ENCODE measurements around the gene KCNMA1. TPM values are rescaled to one million over a fixed set of nuclear protein-coding genes. Genes with fewer than 3 reads are reported as not detected.

KCNMA1 gene
- total RNA-seq, 1 experiment from 2014 or later, result 31.3 TPM

DNA sequence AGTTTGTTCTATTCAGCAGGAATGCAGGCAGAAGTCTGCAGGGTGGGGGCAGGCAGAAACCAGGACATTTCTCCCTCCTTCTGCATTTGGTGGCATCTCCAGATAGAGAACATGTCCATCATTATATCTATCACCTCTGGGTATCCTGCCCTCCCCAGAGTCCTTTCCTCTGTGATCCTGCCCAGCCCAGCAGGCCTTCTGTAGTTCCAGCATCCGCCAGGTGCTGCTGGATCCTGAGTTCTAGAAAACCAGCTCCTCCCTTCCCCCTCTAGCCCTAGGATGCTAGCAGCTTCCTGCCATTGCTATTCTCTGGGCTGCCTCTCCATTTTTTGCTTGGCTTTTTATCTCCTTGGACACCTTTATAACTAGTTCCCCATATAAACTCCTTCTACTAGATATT lies 180.3 kb downstream of the KCNMA1 start:
- Histone ChIP-seq H3K9me3 (ENCODE audit: low read length) (no peaks in the 10 kb centered on the region), H2AFZ (ENCODE audit: low read length) (no peak overlapping the region), H3K4me1 (ENCODE audit: low read length) (peaks cover 15% of the 10 kb centered on the region), H3K4me3 (ENCODE audit: low read length) (no peak overlapping the region), H3K36me3 (ENCODE audit: insufficient read depth, low read length) (no peaks in the 10 kb centered on the region), H3K27ac (ENCODE audit: low read length) (no peak overlapping the region), H3K4me2 (ENCODE audit: low read depth, low read length, poor library complexity, severe bottlenecking) (no peak overlapping the region), H3K79me2 (ENCODE audit: low read length) (no peaks in the 10 kb centered on the region), H3K9ac (ENCODE audit: low read length) (no peak overlapping the region), H4K20me1 (ENCODE audit: insufficient read depth, low read depth, low read length) (peaks cover 17% of the 10 kb centered on the region), H3K9me2 (replicated peaks; ENCODE audit: insufficient read depth, low read length) (no peaks in the 10 kb centered on the region), H3K27me3 (ENCODE audit: low read length) (no peaks in the 10 kb centered on the region)
- DNase-seq, result no peak

DNA sequence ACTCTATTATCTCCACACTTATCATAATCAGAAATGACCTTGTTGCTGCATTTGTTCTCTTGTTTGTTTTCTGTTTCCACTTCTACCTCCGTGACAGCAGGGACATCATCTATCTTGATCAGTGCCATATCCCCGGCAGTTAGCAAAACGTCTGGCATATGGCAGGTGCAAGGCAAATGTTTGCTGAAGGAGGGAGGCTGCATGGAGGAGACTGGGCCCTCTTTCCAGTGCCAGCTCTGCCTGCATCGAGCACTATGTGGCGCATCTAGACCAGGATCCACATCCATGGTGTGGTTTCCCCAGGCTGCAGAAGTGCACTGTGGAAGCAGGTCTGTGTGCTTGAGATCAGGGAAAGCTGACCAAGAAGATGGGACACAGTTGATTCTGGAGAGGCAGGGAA lies 181.2 kb downstream of the KCNMA1 start:
- Histone ChIP-seq H4K20me1 (ENCODE audit: insufficient read depth, low read depth, low read length) (peaks cover 15% of the 10 kb centered on the region; the same call in 1 of the 2 replicates), H3K9me3 (ENCODE audit: low read length) (no peaks in the 10 kb centered on the region), H3K4me1 (ENCODE audit: low read length) (peaks cover 9% of the 10 kb centered on the region), H3K4me3 (ENCODE audit: low read length) (no peak overlapping the region), H3K27me3 (ENCODE audit: low read length) (no peaks in the 10 kb centered on the region), H3K27ac (ENCODE audit: low read length) (no peak overlapping the region), H3K36me3 (ENCODE audit: insufficient read depth, low read length) (no peaks in the 10 kb centered on the region), H2AFZ (ENCODE audit: low read length) (no peak overlapping the region), H3K79me2 (ENCODE audit: low read length) (no peaks in the 10 kb centered on the region), H3K9ac (ENCODE audit: low read length) (no peak overlapping the region), H3K4me2 (ENCODE audit: low read depth, low read length, poor library complexity, severe bottlenecking) (no peak overlapping the region), H3K9me2 (replicated peaks; ENCODE audit: insufficient read depth, low read length) (no peaks in the 10 kb centered on the region)
- DNase-seq, result peak; percentile 57

DNA sequence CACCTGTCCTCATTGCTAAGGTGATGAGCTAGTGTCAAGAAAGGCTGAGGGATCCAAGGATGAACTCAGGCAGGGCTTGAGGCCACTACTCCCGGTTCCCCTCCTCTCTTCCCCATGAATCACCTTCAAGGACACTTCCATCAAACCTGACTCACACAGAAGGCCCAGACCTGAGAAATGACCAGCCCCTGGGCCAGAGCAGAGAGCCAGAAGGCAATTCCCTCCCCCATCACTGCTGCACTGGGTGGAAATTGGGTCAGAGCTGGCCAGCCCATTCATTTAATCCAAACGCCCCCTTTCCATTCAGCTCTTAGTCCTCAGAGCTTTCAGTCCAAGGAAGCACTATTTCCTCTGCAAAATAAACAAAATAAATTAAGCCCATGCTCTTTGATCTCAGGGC lies 182.0 kb downstream of the KCNMA1 start:
- Histone ChIP-seq H3K9me2 (replicated peaks; ENCODE audit: insufficient read depth, low read length) (no peaks in the 10 kb centered on the region), H3K4me1 (ENCODE audit: low read length) (peaks cover 6% of the 10 kb centered on the region), H3K4me3 (ENCODE audit: low read length) (no peak overlapping the region), H3K27ac (ENCODE audit: low read length) (no peak overlapping the region), H3K9me3 (ENCODE audit: low read length) (no peaks in the 10 kb centered on the region), H3K9ac (ENCODE audit: low read length) (no peak overlapping the region), H3K79me2 (ENCODE audit: low read length) (no peaks in the 10 kb centered on the region), H2AFZ (ENCODE audit: low read length) (no peak overlapping the region), H4K20me1 (ENCODE audit: insufficient read depth, low read depth, low read length) (peaks cover 17% of the 10 kb centered on the region; the same call in 1 of the 2 replicates), H3K4me2 (ENCODE audit: low read depth, low read length, poor library complexity, severe bottlenecking) (no peak overlapping the region), H3K36me3 (ENCODE audit: insufficient read depth, low read length) (no peaks in the 10 kb centered on the region), H3K27me3 (ENCODE audit: low read length) (no peaks in the 10 kb centered on the region)
- DNase-seq, result no peak

DNA sequence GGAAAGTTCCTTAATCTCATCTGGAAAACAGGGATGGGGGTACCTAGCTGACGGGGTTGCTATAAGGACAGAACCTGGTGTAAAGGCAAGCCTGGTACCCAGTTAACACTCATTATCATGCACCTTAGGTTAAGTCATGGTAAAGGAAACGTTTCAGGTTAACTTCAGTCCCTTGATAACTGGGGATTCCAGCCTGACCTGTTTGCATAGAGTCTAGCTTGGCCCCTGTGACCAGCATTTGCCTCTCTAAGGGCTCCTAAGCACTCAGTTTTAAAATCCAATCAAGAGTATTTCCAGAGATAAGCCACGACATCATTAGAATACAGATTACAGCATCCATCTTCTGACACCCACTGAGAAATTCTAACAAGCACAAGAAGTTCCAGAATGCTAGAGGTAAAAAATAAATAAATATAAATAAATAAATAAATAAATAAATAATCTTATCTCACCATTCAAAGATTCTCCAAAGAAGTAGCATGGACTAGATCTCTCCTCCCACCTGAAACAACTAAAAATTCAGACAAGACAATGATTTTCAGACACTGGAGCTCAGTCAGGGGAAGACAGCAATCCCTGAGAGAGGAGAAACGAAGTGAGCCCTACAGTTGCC lies 184.6 kb downstream of the KCNMA1 start:
- Histone ChIP-seq H2AFZ (ENCODE audit: low read length) (no peak overlapping the region), H3K9me2 (replicated peaks; ENCODE audit: insufficient read depth, low read length) (no peaks in the 10 kb centered on the region), H3K9ac (ENCODE audit: low read length) (no peak overlapping the region), H3K79me2 (ENCODE audit: low read length) (no peaks in the 10 kb centered on the region), H4K20me1 (ENCODE audit: insufficient read depth, low read depth, low read length) (peaks cover 19% of the 10 kb centered on the region; the same call in 1 of the 2 replicates), H3K27ac (ENCODE audit: low read length) (no peak overlapping the region), H3K4me3 (ENCODE audit: low read length) (no peak overlapping the region), H3K9me3 (ENCODE audit: low read length) (no peaks in the 10 kb centered on the region), H3K4me1 (ENCODE audit: low read length) (peaks cover under 1% of the 10 kb centered on the region), H3K36me3 (ENCODE audit: insufficient read depth, low read length) (no peaks in the 10 kb centered on the region), H3K4me2 (ENCODE audit: low read depth, low read length, poor library complexity, severe bottlenecking) (no peak overlapping the region), H3K27me3 (ENCODE audit: low read length) (no peaks in the 10 kb centered on the region)
- no peak for DNase-seq

DNA sequence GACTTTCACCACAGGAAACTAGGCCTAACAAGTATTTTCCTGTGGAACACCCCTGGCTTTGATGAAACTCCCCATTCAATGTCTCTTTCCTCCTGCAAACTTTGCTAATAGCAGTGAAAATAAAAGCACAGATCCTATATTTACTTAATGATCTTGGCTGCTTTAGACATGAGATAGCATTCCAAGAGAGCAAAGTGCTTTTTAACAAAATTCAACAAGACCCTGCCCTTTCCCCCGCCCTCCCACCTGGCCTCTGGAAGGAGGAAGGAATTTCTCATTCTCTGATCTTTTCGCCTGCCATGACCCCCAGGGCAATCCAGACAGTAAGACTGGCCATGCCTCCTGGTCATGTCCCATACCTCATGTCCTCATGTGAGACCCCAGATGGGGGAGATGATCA lies 185.7 kb downstream of the KCNMA1 start:
- peaks cover 5% of the 10 kb centered on the region for H3K4me1 ChIP-seq (ENCODE audit: low read length)
- no peak overlapping the region for H3K4me2 ChIP-seq (ENCODE audit: low read depth, low read length, poor library complexity, severe bottlenecking)
- DNase-seq, result no peak
- H3K27me3 ChIP-seq (ENCODE audit: low read length), result no peaks in the 10 kb centered on the region
- H3K36me3 ChIP-seq (ENCODE audit: insufficient read depth, low read length), result no peaks in the 10 kb centered on the region
- no peak overlapping the region for H2AFZ ChIP-seq (ENCODE audit: low read length)
- H3K79me2 ChIP-seq (ENCODE audit: low read length), result no peaks in the 10 kb centered on the region
- H3K4me3 ChIP-seq (ENCODE audit: low read length), result no peak overlapping the region
- no peaks in the 10 kb centered on the region for H3K9me3 ChIP-seq (ENCODE audit: low read length)
- no peak overlapping the region for H3K9ac ChIP-seq (ENCODE audit: low read length)
- H3K9me2 ChIP-seq (replicated peaks; ENCODE audit: insufficient read depth, low read length), result no peaks in the 10 kb centered on the region
- H3K27ac ChIP-seq (ENCODE audit: low read length), result no peak overlapping the region
- peaks cover 17% of the 10 kb centered on the region; the same call in 1 of the 2 replicates for H4K20me1 ChIP-seq (ENCODE audit: insufficient read depth, low read depth, low read length)

DNA sequence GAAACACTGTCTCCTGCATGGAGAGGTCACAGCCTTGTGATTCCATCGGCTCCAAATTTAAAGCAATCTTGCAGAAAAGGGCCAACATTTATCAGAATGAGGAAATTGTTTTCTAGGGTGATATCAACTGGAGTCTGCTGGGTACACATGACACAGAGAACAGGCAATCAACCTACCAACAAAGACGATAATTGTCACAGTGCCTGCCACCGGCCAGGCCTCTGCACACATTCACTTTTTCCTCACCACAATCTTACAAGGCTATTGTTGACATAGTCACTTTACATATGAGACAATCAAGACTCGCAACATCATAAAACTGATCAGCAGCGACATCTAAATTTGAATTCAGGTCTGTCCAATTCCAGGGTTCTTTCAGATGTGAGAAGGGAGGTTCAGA lies 189.4 kb downstream of the KCNMA1 start:
- peaks cover 5% of the 10 kb centered on the region for H3K4me1 ChIP-seq (ENCODE audit: low read length)

DNA sequence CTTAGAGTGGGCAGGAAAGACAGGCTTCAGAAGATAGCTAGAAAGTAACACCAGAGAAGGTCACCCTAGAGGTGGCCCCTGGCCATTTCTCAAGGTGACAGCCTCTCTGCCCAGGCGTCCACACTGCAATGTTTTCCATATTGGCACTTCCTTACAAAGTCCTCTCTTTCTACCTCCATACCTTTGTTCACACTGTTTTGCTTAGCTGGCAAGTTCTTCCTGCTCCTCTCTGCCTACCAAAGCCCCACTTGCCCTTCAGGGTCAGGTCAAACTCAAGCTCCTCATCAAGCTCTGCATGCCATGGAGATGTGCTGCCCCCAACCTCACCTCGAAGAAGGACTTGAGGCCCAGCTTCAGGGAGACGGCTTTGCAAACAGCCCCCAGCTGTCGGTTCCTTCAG lies 190.9 kb downstream of the KCNMA1 start:
- Histone ChIP-seq H3K27ac (ENCODE audit: low read length) (no peak overlapping the region), H3K9me2 (replicated peaks; ENCODE audit: insufficient read depth, low read length) (no peaks in the 10 kb centered on the region), H3K27me3 (ENCODE audit: low read length) (no peaks in the 10 kb centered on the region), H2AFZ (ENCODE audit: low read length) (no peak overlapping the region), H3K79me2 (ENCODE audit: low read length) (no peaks in the 10 kb centered on the region), H3K9me3 (ENCODE audit: low read length) (no peaks in the 10 kb centered on the region), H4K20me1 (ENCODE audit: insufficient read depth, low read depth, low read length) (0 out of 2 replicates have a peak, but pooled peaks cover 12% of the 10 kb centered on the region), H3K4me1 (ENCODE audit: low read length) (peaks cover 5% of the 10 kb centered on the region), H3K4me3 (ENCODE audit: low read length) (no peak overlapping the region), H3K9ac (ENCODE audit: low read length) (no peak overlapping the region), H3K4me2 (ENCODE audit: low read depth, low read length, poor library complexity, severe bottlenecking) (no peak overlapping the region), H3K36me3 (ENCODE audit: insufficient read depth, low read length) (no peaks in the 10 kb centered on the region)
- DNase-seq, result no peak

More for the DNA sequence above, 189.4 kb downstream of the KCNMA1 start:
- Histone ChIP-seq H3K9me3 (ENCODE audit: low read length) (no peaks in the 10 kb centered on the region), H4K20me1 (ENCODE audit: insufficient read depth, low read depth, low read length) (peaks cover 15% of the 10 kb centered on the region; the same call in 1 of the 2 replicates), H3K4me3 (ENCODE audit: low read length) (no peak overlapping the region), H3K27ac (ENCODE audit: low read length) (no peak overlapping the region), H3K4me2 (ENCODE audit: low read depth, low read length, poor library complexity, severe bottlenecking) (no peak overlapping the region), H3K36me3 (ENCODE audit: insufficient read depth, low read length) (no peaks in the 10 kb centered on the region), H2AFZ (ENCODE audit: low read length) (no peak overlapping the region), H3K9me2 (replicated peaks; ENCODE audit: insufficient read depth, low read length) (no peaks in the 10 kb centered on the region), H3K9ac (ENCODE audit: low read length) (no peak overlapping the region), H3K27me3 (ENCODE audit: low read length) (no peaks in the 10 kb centered on the region), H3K79me2 (ENCODE audit: low read length) (no peaks in the 10 kb centered on the region)
- DNase-seq, result no peak

DNA sequence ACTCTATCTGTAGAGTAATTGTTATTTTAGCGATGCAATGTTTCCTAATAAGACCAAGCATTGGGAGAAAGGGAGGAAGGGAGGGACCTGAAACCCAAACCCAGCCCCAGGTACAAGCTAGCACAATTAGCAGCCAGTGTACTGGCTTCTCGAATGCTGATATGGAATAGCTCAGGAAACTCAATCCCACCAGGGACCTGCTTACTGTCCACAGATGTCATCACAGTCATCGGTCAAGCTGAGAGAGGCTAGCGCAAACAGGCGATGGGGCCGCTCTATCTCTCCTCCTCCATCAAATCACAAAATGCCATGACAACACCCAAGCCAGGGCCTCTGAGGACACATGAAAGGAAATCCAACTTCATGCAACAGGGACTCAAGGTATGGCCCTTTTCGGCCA lies 192.1 kb downstream of the KCNMA1 start:
- peaks cover 5% of the 10 kb centered on the region for H3K4me1 ChIP-seq (ENCODE audit: low read length)
- H3K4me3 ChIP-seq (ENCODE audit: low read length), result no peak overlapping the region
- no peak for DNase-seq
- 0 out of 2 replicates have a peak, but pooled peaks cover 9% of the 10 kb centered on the region for H4K20me1 ChIP-seq (ENCODE audit: insufficient read depth, low read depth, low read length)
- H3K36me3 ChIP-seq (ENCODE audit: insufficient read depth, low read length), result no peaks in the 10 kb centered on the region
- no peak overlapping the region for H3K27ac ChIP-seq (ENCODE audit: low read length)
- no peak overlapping the region for H3K4me2 ChIP-seq (ENCODE audit: low read depth, low read length, poor library complexity, severe bottlenecking)
- H2AFZ ChIP-seq (ENCODE audit: low read length), result no peak overlapping the region
- no peak overlapping the region for H3K9ac ChIP-seq (ENCODE audit: low read length)
- no peaks in the 10 kb centered on the region for H3K79me2 ChIP-seq (ENCODE audit: low read length)
- H3K9me3 ChIP-seq (ENCODE audit: low read length), result no peaks in the 10 kb centered on the region
- no peaks in the 10 kb centered on the region for H3K9me2 ChIP-seq (replicated peaks; ENCODE audit: insufficient read depth, low read length)
- no peaks in the 10 kb centered on the region for H3K27me3 ChIP-seq (ENCODE audit: low read length)
